Gastroesophageal sphincter (tissue), 3 donors: ENCODE data around the gene CD6.

Source experiments
- CTCF ChIP-seq, 4 experiments: fragments of 200-600 bp in 2 of 4; fragments of 450-650 bp in 2 of 4; sonication (generic) in 1 of 4; IDR thresholded peaks; one replicate each; pipeline ENCODE4 v1.5.1; 2017 to 2019; ENCODE audit warnings: antibody characterized with exemption in 4 of 4, mild to moderate bottlenecking in 2 of 4, moderate library complexity in 2 of 4
- EP300 ChIP-seq: sonication (generic); formaldehyde crosslinking; IDR thresholded peaks from one replicate; pipeline ENCODE4 v1.6.1; 2017; ENCODE audit warnings: antibody characterized with exemption, mild to moderate bottlenecking
- POLR2A ChIP-seq, 2 donors: fragments of 450-650 bp; IDR thresholded peaks; one replicate each; pipeline ENCODE4 v1.6.1; 2017; ENCODE audit warnings: antibody characterized with exemption in 2 of 2, mild to moderate bottlenecking in 2 of 2, moderate library complexity in 1 of 2
- POLR2AphosphoS5 ChIP-seq: sonication (generic); formaldehyde crosslinking; IDR thresholded peaks from one replicate; pipeline ENCODE4 v1.6.1; 2017; ENCODE audit warnings: antibody characterized with exemption

- TF ChIP-seq CTCF (IDR thresholded peaks at IDR 0.05) (no peak), POLR2A (IDR thresholded peaks at IDR 0.05) (no peak), EP300 (no peak), POLR2AphosphoS5 (no peak)
Measured at GRCh38 chr11:61024938-61025820, 53.7 kb downstream of the CD6 start.
